ENCODE data around the gene OR2T35. TPM values are rescaled to one million over a fixed set of nuclear protein-coding genes. Genes with fewer than 3 reads are reported as not detected.
"Not testable (repeated sequence)": the region's sequence is repeated elsewhere in the genome, so short reads cannot be mapped to it uniquely, and the experiment has no call there.

Gene OR2T35
- total RNA-seq, 2 donors from 2014 or later: not detected

- no peaks in the 10 kb centered on the region for H3K4me1 ChIP-seq
- no peak overlapping the region for H3K4me3 ChIP-seq
- H3K9ac ChIP-seq (ENCODE audit: low read depth in 2 of 2, low read length in 2 of 2): no peak overlapping the region
- no peak for TF ChIP-seq CTCF (IDR thresholded peaks at IDR 0.05)
- H3K9me3 ChIP-seq: no peaks in the 10 kb centered on the region
- DNase-seq: no peak
- no peaks in the 10 kb centered on the region for H3K27me3 ChIP-seq
- intact Hi-C loops (cut with DNase I): no loop called here
- no peaks in the 10 kb centered on the region for H3K36me3 ChIP-seq
- no peak overlapping the region for H3K27ac ChIP-seq
These were observed 24.9 kb upstream of the OR2T35 start for GRCh38 chr1:248670003-248670402.

- intact Hi-C loops (cut with DNase I); H3K4me1 ChIP-seq; H3K27ac ChIP-seq; DNase-seq; H3K27me3 ChIP-seq; H3K36me3 ChIP-seq; H3K4me3 ChIP-seq; H3K9ac ChIP-seq (ENCODE audit: low read depth in 2 of 2, low read length in 2 of 2); H3K9me3 ChIP-seq: not testable (repeated sequence)
These were observed 18.6 kb upstream of the OR2T35 start for GRCh38 chr1:248663453-248664328.

- H3K27me3 ChIP-seq; DNase-seq; H3K9me3 ChIP-seq; H3K36me3 ChIP-seq; H3K4me1 ChIP-seq; intact Hi-C loops (cut with DNase I); H3K4me3 ChIP-seq; H3K27ac ChIP-seq; H3K9ac ChIP-seq (ENCODE audit: low read depth in 2 of 2, low read length in 2 of 2): not testable (repeated sequence)
These were observed 11.7 kb upstream of the OR2T35 start for GRCh38 chr1:248656797-248657196.

GRCh38 chr1:248655354-248655753, 10.3 kb upstream of the OR2T35 start, which contains the start of gene OR2T27:
Gene OR2T27, minus strand, starts transcription at chr1:248655528. Its CDS starts 4,644 bp downstream, at chr1:248650884.
- H3K9me3 ChIP-seq; intact Hi-C loops (cut with DNase I); H3K27me3 ChIP-seq: not testable (repeated sequence)

GRCh38 chr1:248648770-248649536, 3.9 kb upstream of the OR2T35 start:
- intact Hi-C loops (cut with DNase I); H3K4me1 ChIP-seq; H3K4me3 ChIP-seq; H3K36me3 ChIP-seq; H3K9ac ChIP-seq (ENCODE audit: low read depth in 2 of 2, low read length in 2 of 2); H3K27me3 ChIP-seq; H3K27ac ChIP-seq; H3K9me3 ChIP-seq; DNase-seq: not testable (repeated sequence)

More at GRCh38 chr1:248655354-248655753, 10.3 kb upstream of the OR2T35 start, which contains the start of gene OR2T27:
- not testable (repeated sequence) for H3K27ac ChIP-seq; H3K4me1 ChIP-seq; H3K9ac ChIP-seq (ENCODE audit: low read depth in 2 of 2, low read length in 2 of 2); H3K36me3 ChIP-seq; DNase-seq; H3K4me3 ChIP-seq

GRCh38 chr1:248642971-248643651, 2.0 kb downstream of the OR2T35 start:
- H3K36me3 ChIP-seq; intact Hi-C loops (cut with DNase I); H3K9ac ChIP-seq (ENCODE audit: low read depth in 2 of 2, low read length in 2 of 2); H3K27ac ChIP-seq; H3K27me3 ChIP-seq; DNase-seq; H3K4me3 ChIP-seq; H3K4me1 ChIP-seq; H3K9me3 ChIP-seq: not testable (repeated sequence)

GRCh38 chr1:248641583-248641982, 3.5 kb downstream of the OR2T35 start:
- DNase-seq; H3K9me3 ChIP-seq; H3K4me1 ChIP-seq; H3K36me3 ChIP-seq; H3K4me3 ChIP-seq; H3K9ac ChIP-seq (ENCODE audit: low read depth in 2 of 2, low read length in 2 of 2); H3K27me3 ChIP-seq; intact Hi-C loops (cut with DNase I); H3K27ac ChIP-seq: not testable (repeated sequence)

- H3K36me3 ChIP-seq; H3K9ac ChIP-seq (ENCODE audit: low read depth in 2 of 2, low read length in 2 of 2); intact Hi-C loops (cut with DNase I); H3K4me1 ChIP-seq; H3K9me3 ChIP-seq; H3K4me3 ChIP-seq; H3K27me3 ChIP-seq; H3K27ac ChIP-seq; DNase-seq: not testable (repeated sequence)
These were observed 4.2 kb downstream of the OR2T35 start for GRCh38 chr1:248640906-248641305.

- DNase-seq, H3K27me3 ChIP-seq: not testable (repeated sequence)
These were observed 5.4 kb downstream of the OR2T35 start for GRCh38 chr1:248639652-248640051.

GRCh38 chr1:248636612-248637011, 8.5 kb downstream of the OR2T35 start:
- H3K9me3 ChIP-seq; H3K4me3 ChIP-seq; intact Hi-C loops (cut with DNase I); H3K27me3 ChIP-seq; H3K9ac ChIP-seq (ENCODE audit: low read depth in 2 of 2, low read length in 2 of 2); H3K4me1 ChIP-seq; H3K36me3 ChIP-seq; DNase-seq; H3K27ac ChIP-seq: not testable (repeated sequence)

More at GRCh38 chr1:248639652-248640051, 5.4 kb downstream of the OR2T35 start:
- H3K36me3 ChIP-seq; H3K9ac ChIP-seq (ENCODE audit: low read depth in 2 of 2, low read length in 2 of 2); H3K27ac ChIP-seq; H3K4me3 ChIP-seq; intact Hi-C loops (cut with DNase I); H3K9me3 ChIP-seq; H3K4me1 ChIP-seq: not testable (repeated sequence)

GRCh38 chr1:248634991-248635390, 10.1 kb downstream of the OR2T35 start, which contains the start of gene OR2T11:
Gene OR2T11, minus strand, starts transcription at chr1:248635091. Its CDS starts 7,963 bp downstream, at chr1:248627128.
- H3K4me1 ChIP-seq; H3K4me3 ChIP-seq; H3K9me3 ChIP-seq; DNase-seq; intact Hi-C loops (cut with DNase I); H3K36me3 ChIP-seq; H3K9ac ChIP-seq (ENCODE audit: low read depth in 2 of 2, low read length in 2 of 2); H3K27ac ChIP-seq; H3K27me3 ChIP-seq: not testable (repeated sequence)
